Measurements from ENCODE around the gene ELMO2.

DNA sequence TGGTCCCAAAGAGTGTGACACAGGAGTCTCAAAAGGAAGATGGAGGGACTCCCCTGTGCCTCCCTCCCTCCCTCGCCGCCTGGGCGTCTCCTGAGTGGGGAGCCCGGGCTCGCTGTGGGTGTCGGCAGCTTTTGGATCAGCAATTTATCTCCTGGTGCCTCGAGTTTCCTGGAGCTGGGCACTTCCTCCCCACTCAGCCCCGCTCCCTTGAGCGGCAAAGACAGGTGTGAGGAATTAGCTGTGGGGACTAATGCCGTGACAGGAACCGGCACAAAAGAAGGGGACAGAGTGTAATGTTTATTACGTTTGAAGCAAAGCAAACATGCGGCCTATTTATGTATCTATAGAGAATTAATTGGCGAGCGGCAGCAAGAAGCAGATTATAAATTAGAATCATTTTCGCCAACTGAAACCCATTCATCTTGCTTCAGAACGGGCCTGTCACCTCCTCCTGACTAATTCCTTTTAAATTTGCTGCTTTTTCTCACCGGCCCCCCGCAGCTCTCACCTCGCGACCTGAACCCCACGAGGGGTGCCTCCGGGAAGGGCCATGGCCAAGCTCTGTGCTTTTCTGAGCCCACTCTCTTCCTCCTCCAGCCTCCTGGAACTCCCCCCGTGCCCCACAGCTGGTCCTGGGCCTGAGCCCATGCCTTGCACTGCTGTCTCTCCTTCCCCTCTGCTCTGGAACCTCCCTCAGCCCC, 89.3 kb downstream of the ELMO2 start:
- TF ChIP-seq POLR2A (IDR thresholded peaks at IDR 0.05): no peak
- TF ChIP-seq CTCF (IDR thresholded peaks at IDR 0.05): no peak
